ENCODE measurements around the gene KAZN.

KAZN gene

GRCh38 chr1:15046487-15047165, 448.1 kb downstream of the KAZN start:
- H3K4me3 ChIP-seq (ENCODE audit: control insufficient read depth, low read depth, low read length) = no peak overlapping the region
- DNase-seq (ENCODE audit: low read depth) = peak; percentile 80
- TF ChIP-seq CTCF (conservative IDR thresholded peaks at IDR 0.05; ENCODE audit: control insufficient read depth, insufficient read depth, low read depth, low read length) = peak; percentile 91

GRCh38 chr1:15047237-15047636, 448.8 kb downstream of the KAZN start:
- no peak for TF ChIP-seq CTCF (conservative IDR thresholded peaks at IDR 0.05; ENCODE audit: control insufficient read depth, insufficient read depth, low read depth, low read length)
- H3K4me3 ChIP-seq (ENCODE audit: control insufficient read depth, low read depth, low read length) = no peak overlapping the region
- DNase-seq (ENCODE audit: low read depth) = no peak

GRCh38 chr1:15048437-15048980, 450.0 kb downstream of the KAZN start:
- TF ChIP-seq CTCF (conservative IDR thresholded peaks at IDR 0.05; ENCODE audit: control insufficient read depth, insufficient read depth, low read depth, low read length) = no peak
- no peak overlapping the region for H3K4me3 ChIP-seq (ENCODE audit: control insufficient read depth, low read depth, low read length)
- DNase-seq (ENCODE audit: low read depth) = no peak

- TF ChIP-seq CTCF (conservative IDR thresholded peaks at IDR 0.05; ENCODE audit: control insufficient read depth, insufficient read depth, low read depth, low read length) = no peak
- no peak overlapping the region for H3K4me3 ChIP-seq (ENCODE audit: control insufficient read depth, low read depth, low read length)
- no peak for DNase-seq (ENCODE audit: low read depth)
Measured at GRCh38 chr1:15049067-15049466, 450.6 kb downstream of the KAZN start.

- no peak for TF ChIP-seq CTCF (conservative IDR thresholded peaks at IDR 0.05; ENCODE audit: control insufficient read depth, insufficient read depth, low read depth, low read length)
- H3K4me3 ChIP-seq (ENCODE audit: control insufficient read depth, low read depth, low read length) = no peak overlapping the region
- DNase-seq (ENCODE audit: low read depth) = peak; percentile 35
Measured at GRCh38 chr1:15051882-15052528, 453.5 kb downstream of the KAZN start.

- no peak for TF ChIP-seq CTCF (conservative IDR thresholded peaks at IDR 0.05; ENCODE audit: control insufficient read depth, insufficient read depth, low read depth, low read length)
- DNase-seq (ENCODE audit: low read depth) = no peak
Measured at GRCh38 chr1:15053153-15053552, 454.7 kb downstream of the KAZN start.

More at GRCh38 chr1:15053153-15053552, 454.7 kb downstream of the KAZN start:
- H3K4me3 ChIP-seq (ENCODE audit: control insufficient read depth, low read depth, low read length) = no peak overlapping the region

Measured in fibroblast of mammary gland (primary cell).